ENCODE results near the gene SPHK2. TPM values are rescaled to one million over a fixed set of nuclear protein-coding genes. Genes with fewer than 3 reads are reported as not detected.

The SPHK2 gene
- total RNA-seq, 1 experiment from 2014 or later, result 19.9 TPM

GRCh38 chr19:48664476-48664875, 45.2 kb downstream of the SPHK2 start:
- no peaks in the 10 kb centered on the region for H3K9me3 ChIP-seq (ENCODE audit: control insufficient read depth in 1 of 2, insufficient read depth in 1 of 2, low read depth in 1 of 2, low read length in 2 of 2)
- no peaks in the 10 kb centered on the region for H3K36me3 ChIP-seq (ENCODE audit: control insufficient read depth in 1 of 2, insufficient read depth in 2 of 2, low read length in 2 of 2)
- DNase-seq (ENCODE audit: low read depth, low spot score) (no peak), ATAC-seq (no peak)
- POLR2A ChIA-PET, result no interaction called here
- H3K27me3 ChIP-seq (ENCODE audit: insufficient read depth, low read length), result no peaks in the 10 kb centered on the region
- intact Hi-C loops (cut with micrococcal nuclease), result no loop called here
- H4K20me1 ChIP-seq (ENCODE audit: insufficient read depth), result no peaks in the 10 kb centered on the region
- H3K4me1 ChIP-seq (ENCODE audit: control insufficient read depth in 1 of 2, insufficient read depth in 2 of 2, low read length in 2 of 2), result peaks cover 2 to 17% of the 10 kb centered on the region in 2 experiments; a peak in 3 of 4 replicates
- no peak overlapping the region for H3K4me3 ChIP-seq (replicated peaks in 1 of 2; ENCODE audit: low read depth in 1 of 2, low read length in 2 of 2)
- CTCF ChIA-PET, result no interaction called here
- no peak overlapping the region for H3K9ac ChIP-seq (ENCODE audit: low read length)
- H3K9me2 ChIP-seq (ENCODE audit: insufficient read depth), result no peaks in the 10 kb centered on the region
- H3K79me2 ChIP-seq (ENCODE audit: insufficient read depth, low read length), result no peaks in the 10 kb centered on the region
- no peak overlapping the region for H3K4me2 ChIP-seq (ENCODE audit: low read length)
- TF ChIP-seq ATF3 (IDR thresholded peaks at IDR 0.05), result no peak
- no peak for TF ChIP-seq EGR1 (IDR thresholded peaks at IDR 0.05; ENCODE audit: low read depth)
- TF ChIP-seq ELF1 (IDR thresholded peaks at IDR 0.05; ENCODE audit: borderline replicate concordance, low read depth), result no peak
- no peak for TF ChIP-seq ZNF274 (IDR thresholded peaks at IDR 0.05; ENCODE audit: low read depth, low read length)
- TF ChIP-seq RAD21 (IDR thresholded peaks at IDR 0.05; ENCODE audit: low read depth), result no peak
- TF ChIP-seq SRF (IDR thresholded peaks at IDR 0.05; ENCODE audit: low read depth), result no peak
- no peak for TF ChIP-seq FOSL1 (IDR thresholded peaks at IDR 0.05; ENCODE audit: low read depth)
- TF ChIP-seq ZFX (IDR thresholded peaks at IDR 0.05), result no peak
- TF ChIP-seq MAX (IDR thresholded peaks at IDR 0.05), result no peak
- no peak for TF ChIP-seq CTCF (IDR thresholded peaks at IDR 0.05 in 2 of 3, conservative IDR thresholded peaks at IDR 0.05 in 1 of 3; ENCODE audit: borderline replicate concordance in 1 of 3, insufficient read depth in 1 of 3, low read depth in 2 of 3, low read length in 2 of 3)
- no peak for TF ChIP-seq CEBPB (IDR thresholded peaks at IDR 0.05; ENCODE audit: low read depth)
- no peak for TF ChIP-seq YY1 (IDR thresholded peaks at IDR 0.05; ENCODE audit: extremely low read depth, insufficient replicate concordance, low read depth, low read length)
- TF ChIP-seq EZH2 (IDR thresholded peaks at IDR 0.05), result no peak
- TF ChIP-seq POLR2A (IDR thresholded peaks at IDR 0.05; ENCODE audit: borderline replicate concordance, extremely low read depth, insufficient read depth, insufficient read length), result no peak
- H2AFZ ChIP-seq (ENCODE audit: low read depth, low read length, poor library complexity, severe bottlenecking), result no peak overlapping the region
- H3K27ac ChIP-seq (ENCODE audit: low read depth, low read length), result no peak overlapping the region
- no TSS peak for BruUV-seq (replicated peaks)
- RAD21 ChIA-PET (ENCODE audit: low non-redundant PET in 1 of 2, low total read pairs in 2 of 2, uncharacterized antibody in 2 of 2, unreplicated experiment in 2 of 2), result no interaction called here
